IMR-90 (cell line): ENCODE results near the gene ADGRG3.

Source experiments
- BHLHE40 ChIP-seq: fragments of 150-350 bp; IDR thresholded peaks from 2 replicates; pipeline ENCODE4 v1.6.1; 2016; ENCODE audit warnings: mild to moderate bottlenecking, low read depth, low read length
- CEBPB ChIP-seq: IDR thresholded peaks from 2 replicates; pipeline ENCODE4 v1.6.1; 2012; ENCODE audit warnings: low read depth, low read length, improper control_type of control experiment
- MAFK ChIP-seq: IDR thresholded peaks from 2 replicates; pipeline ENCODE4 v1.6.1; 2012; ENCODE audit warnings: low read depth, low read length, improper control_type of control experiment
- MXI1 ChIP-seq: IDR thresholded peaks from 2 replicates; pipeline ENCODE4 v1.6.1; 2012; ENCODE audit warnings: low read depth, mild to moderate bottlenecking, low read length, moderate library complexity, borderline replicate concordance
- NFE2L2 ChIP-seq: fragments of 150-350 bp; IDR thresholded peaks from 2 replicates; pipeline ENCODE4 v1.6.1; 2016; ENCODE audit warnings: low read depth, mild to moderate bottlenecking, low read length
- POLR2A ChIP-seq: IDR thresholded peaks from 2 replicates; pipeline ENCODE4 v1.6.1; 2012; ENCODE audit warnings: mild to moderate bottlenecking, low read depth, low read length
- RAD21 ChIP-seq: IDR thresholded peaks from 2 replicates; pipeline ENCODE4 v1.6.1; 2012; ENCODE audit warnings: low read length, improper control_type of control experiment
- RFX5 ChIP-seq: IDR thresholded peaks from 2 replicates; pipeline ENCODE4 v1.8.0; 2012; ENCODE audit warnings: low read depth, mild to moderate bottlenecking, low read length, moderate library complexity
- SMC3 ChIP-seq: fragments of 150-350 bp; IDR thresholded peaks from 2 replicates; pipeline ENCODE4 v1.6.1; 2016; ENCODE audit warnings: low read depth, mild to moderate bottlenecking, antibody characterized with exemption, low read length, moderate library complexity
- TF ChIP-seq, protein P1 (sequence below): conservative IDR thresholded peaks from 2 replicates; pipeline ENCODE4 v1.5.1; 2012; ENCODE audit warnings: mild to moderate bottlenecking, low read depth, low read length, improper control_type of control experiment
- TF ChIP-seq, protein P2 (sequence below): fragments of 150-350 bp; IDR thresholded peaks from 2 replicates; pipeline ENCODE4 v1.6.1; 2017; ENCODE audit warnings: mild to moderate bottlenecking, antibody characterized with exemption, low read length, low read depth

DNA sequence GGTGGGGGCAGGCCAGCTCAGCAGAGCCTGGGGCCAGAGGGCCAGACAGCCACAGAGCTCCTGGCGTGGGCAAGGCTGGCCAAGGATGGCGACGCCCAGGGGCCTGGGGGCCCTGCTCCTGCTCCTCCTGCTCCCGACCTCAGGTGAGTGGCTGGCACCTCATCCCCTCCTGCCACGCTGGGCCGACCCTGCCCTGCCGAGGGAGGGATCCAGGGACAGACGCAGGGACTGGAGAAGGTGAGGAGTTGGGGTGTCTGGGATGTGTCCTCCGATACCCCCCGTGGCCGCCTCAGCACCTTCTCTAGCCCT is at the start of gene ADGRG3:
- TF ChIP-seq, protein P1, sequence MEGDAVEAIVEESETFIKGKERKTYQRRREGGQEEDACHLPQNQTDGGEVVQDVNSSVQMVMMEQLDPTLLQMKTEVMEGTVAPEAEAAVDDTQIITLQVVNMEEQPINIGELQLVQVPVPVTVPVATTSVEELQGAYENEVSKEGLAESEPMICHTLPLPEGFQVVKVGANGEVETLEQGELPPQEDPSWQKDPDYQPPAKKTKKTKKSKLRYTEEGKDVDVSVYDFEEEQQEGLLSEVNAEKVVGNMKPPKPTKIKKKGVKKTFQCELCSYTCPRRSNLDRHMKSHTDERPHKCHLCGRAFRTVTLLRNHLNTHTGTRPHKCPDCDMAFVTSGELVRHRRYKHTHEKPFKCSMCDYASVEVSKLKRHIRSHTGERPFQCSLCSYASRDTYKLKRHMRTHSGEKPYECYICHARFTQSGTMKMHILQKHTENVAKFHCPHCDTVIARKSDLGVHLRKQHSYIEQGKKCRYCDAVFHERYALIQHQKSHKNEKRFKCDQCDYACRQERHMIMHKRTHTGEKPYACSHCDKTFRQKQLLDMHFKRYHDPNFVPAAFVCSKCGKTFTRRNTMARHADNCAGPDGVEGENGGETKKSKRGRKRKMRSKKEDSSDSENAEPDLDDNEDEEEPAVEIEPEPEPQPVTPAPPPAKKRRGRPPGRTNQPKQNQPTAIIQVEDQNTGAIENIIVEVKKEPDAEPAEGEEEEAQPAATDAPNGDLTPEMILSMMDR: no peak
- no peak for TF ChIP-seq RFX5
- no peak for TF ChIP-seq POLR2A
- no peak for TF ChIP-seq BHLHE40
- TF ChIP-seq CEBPB: no peak
- TF ChIP-seq MXI1: no peak
- TF ChIP-seq, protein P2, sequence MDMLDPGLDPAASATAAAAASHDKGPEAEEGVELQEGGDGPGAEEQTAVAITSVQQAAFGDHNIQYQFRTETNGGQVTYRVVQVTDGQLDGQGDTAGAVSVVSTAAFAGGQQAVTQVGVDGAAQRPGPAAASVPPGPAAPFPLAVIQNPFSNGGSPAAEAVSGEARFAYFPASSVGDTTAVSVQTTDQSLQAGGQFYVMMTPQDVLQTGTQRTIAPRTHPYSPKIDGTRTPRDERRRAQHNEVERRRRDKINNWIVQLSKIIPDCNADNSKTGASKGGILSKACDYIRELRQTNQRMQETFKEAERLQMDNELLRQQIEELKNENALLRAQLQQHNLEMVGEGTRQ: no peak
- TF ChIP-seq SMC3: no peak
- TF ChIP-seq MAFK: no peak
- no peak for TF ChIP-seq RAD21
- no peak for TF ChIP-seq NFE2L2
